HepG2 (cell line): ENCODE measurements around the gene CDC14A. TPM values are rescaled to one million over a fixed set of nuclear protein-coding genes. Genes with fewer than 3 reads are reported as not detected.

ENCODE experiments used
- ATAC-seq: fragments of 200-7000 bp; cut with Tn5 transposase; 3 replicates; pipeline ENCODE4 v1.9.1; 2020; ENCODE audit warnings: mild to moderate bottlenecking, moderate library complexity
- BruUV-seq: library from RNA; stranded (reverse); fragments of 400-500 nt; replicated peaks from 2 replicates; lab custom pipeline; 2021; lab: Mats Ljungman, UMichigan
- CTCF ChIA-PET: fragments of 300-600 bp; formaldehyde crosslinking; extraction: SDS; loops from one replicate; lab custom pipeline; 2021; ENCODE audit warnings: low total read pairs, inconsistent platforms, low intra/inter-chr PET ratio; lab: Yijun Ruan, JAX
- POLR2A ChIA-PET: fragments of 350-600 bp; sonication (Branson Sonifier 250); formaldehyde crosslinking; loops from one replicate; lab custom pipeline; 2020; ENCODE audit warnings: antibody characterized with exemption, inconsistent platforms; lab: Yijun Ruan, JAX
- DNase-seq: peaks from one replicate; pipeline ENCODE4 v3.0.0-alpha.2; 2015; ENCODE audit warnings: low spot score
- FAIRE-seq: peaks from 3 replicates; lab custom pipeline; 2011; peaks lifted over from hg19 to GRCh38; lab: Jason Lieb, UNC
- H2AFZ ChIP-seq: one replicate; pipeline ENCODE4 v1.6.1; 2011; ENCODE audit warnings: low read length, inconsistent platforms
- H3K27ac ChIP-seq: fragments of 300-600 bp; 3 replicates; pipeline ENCODE4 v1.8.0; 2011; ENCODE audit warnings: mixed run types, mild to moderate bottlenecking, mixed read lengths, low read length, inconsistent platforms; ENCODE audit not compliant: insufficient read depth; ENCODE audit errors: extremely low read length
- H3K27me3 ChIP-seq, 2 experiments: fragments of 200-600 bp in 1 of 2; 2 replicates in 1 of 2; 3 replicates in 1 of 2; pipeline versions ENCODE4 v1.6.0 to v1.8.0; 2011; ENCODE audit warnings: low read length in 2 of 2, mild to moderate bottlenecking in 2 of 2, moderate library complexity in 2 of 2, inconsistent platforms in 1 of 2; ENCODE audit not compliant: insufficient read depth in 2 of 2, control insufficient read depth in 1 of 2
- H3K36me3 ChIP-seq, 2 experiments: fragments of 200-600 bp in 1 of 2; replicated peaks in 1 of 2; 2 replicates in 1 of 2; 3 replicates in 1 of 2; pipeline versions ENCODE4 v1.5.1 to v1.8.0; 2011; ENCODE audit warnings: low read length in 2 of 2, inconsistent platforms in 1 of 2; ENCODE audit not compliant: insufficient read depth in 2 of 2, control insufficient read depth in 1 of 2
- H3K4me1 ChIP-seq: 2 replicates; pipeline ENCODE4 v1.5.1; 2012; ENCODE audit warnings: low read length, inconsistent platforms; ENCODE audit not compliant: insufficient read depth
- H3K4me2 ChIP-seq: 2 replicates; pipeline ENCODE4 v1.6.0; 2011; ENCODE audit warnings: low read depth, low read length, inconsistent platforms
- H3K4me3 ChIP-seq, 3 experiments: fragments of 200-600 bp in 1 of 3; sonication (generic), shearing (Covaris generic) in 1 of 3; replicated peaks in 1 of 3; 2 replicates each; pipeline ENCODE4 v1.5.1; 2011 to 2016; ENCODE audit warnings: low read length in 3 of 3, inconsistent platforms in 2 of 3, low read depth in 2 of 3, mild to moderate bottlenecking in 2 of 3, control low read depth in 1 of 3, mixed read lengths in 1 of 3; ENCODE audit not compliant: insufficient read depth in 1 of 3
- H3K79me2 ChIP-seq: one replicate; pipeline ENCODE4 v1.6.1; 2011; ENCODE audit warnings: low read length, inconsistent platforms; ENCODE audit not compliant: insufficient read depth
- H3K9ac ChIP-seq: 2 replicates; pipeline ENCODE4 v1.6.0; 2011; ENCODE audit warnings: mild to moderate bottlenecking, low read depth, low read length, inconsistent platforms; ENCODE audit not compliant: insufficient read depth
- H3K9me3 ChIP-seq: 2 replicates; pipeline ENCODE4 v1.5.1; 2012; ENCODE audit warnings: mild to moderate bottlenecking, low read length
- H4K20me1 ChIP-seq: 2 replicates; pipeline ENCODE4 v1.6.0; 2011; ENCODE audit warnings: inconsistent platforms, mild to moderate bottlenecking, low read length, moderate library complexity; ENCODE audit not compliant: insufficient read depth
- ETV6 ChIP-seq: sonication (generic); formaldehyde crosslinking; conservative IDR thresholded peaks from 2 replicates; pipeline ENCODE4 v1.4.0; 2020; ENCODE audit warnings: missing genetic modification reagents
- FOXA1 ChIP-seq, 2 experiments: fragments of 450-650 bp in 1 of 2; sonication (generic) in 1 of 2; formaldehyde crosslinking in 1 of 2; IDR thresholded peaks; 2 replicates each; pipeline versions ENCODE4 v1.4.0 to v1.6.1; 2016 to 2020; ENCODE audit warnings: missing genetic modification reagents in 1 of 2
- HMGA1 ChIP-seq: sonication (generic); formaldehyde crosslinking; conservative IDR thresholded peaks from 2 replicates; pipeline ENCODE4 v1.4.0; 2020; ENCODE audit warnings: missing genetic modification reagents
- POLR2G ChIP-seq: fragments of 200-400 bp; formaldehyde crosslinking; IDR thresholded peaks from 2 replicates; pipeline ENCODE4 v1.6.1; 2018; ENCODE audit warnings: mild to moderate bottlenecking, low read depth, low read length, moderate library complexity
- SCMH1 ChIP-seq: sonication (generic); formaldehyde crosslinking; IDR thresholded peaks from 2 replicates; pipeline ENCODE4 v1.9.0; 2021; ENCODE audit warnings: missing genetic modification reagents, mild to moderate bottlenecking, borderline replicate concordance
- SRSF1 ChIP-seq: fragments of 200-400 bp; formaldehyde crosslinking; optimal IDR thresholded peaks from 2 replicates; pipeline ENCODE3; 2017; ENCODE audit warnings: mild to moderate bottlenecking, low read depth, low read length, moderate library complexity
- ZBTB21 ChIP-seq: sonication (generic); formaldehyde crosslinking; IDR thresholded peaks from 2 replicates; pipeline ENCODE4 v1.4.0; 2020; ENCODE audit warnings: missing genetic modification reagents
- ZKSCAN8 ChIP-seq: IDR thresholded peaks from 2 replicates; pipeline ENCODE4 v1.6.1; 2016; ENCODE audit warnings: borderline replicate concordance, missing genetic modification reagents, missing compliant biosample characterization
- ZNF121 ChIP-seq: sonication (generic); formaldehyde crosslinking; IDR thresholded peaks from 2 replicates; pipeline ENCODE4 v1.5.0; 2020; ENCODE audit warnings: mild to moderate bottlenecking, missing genetic modification reagents
- ZNF3 ChIP-seq: IDR thresholded peaks from 2 replicates; pipeline ENCODE4 v1.7.0; 2017; ENCODE audit warnings: inconsistent platforms
- ZNF766 ChIP-seq: sonication (generic); formaldehyde crosslinking; IDR thresholded peaks from 2 replicates; pipeline ENCODE4 v1.5.0; 2020; ENCODE audit warnings: missing genetic modification reagents, borderline replicate concordance
- WGBS: methylation state at CpG from one replicate; pipeline ENCODE4 v1.1.6; 2017; ENCODE audit warnings: low lambda C conversion rate; 5-methylcytosine and 5-hydroxymethylcytosine counted together
- in situ Hi-C: cut with HindIII; loops from 2 replicates; pipeline ENCODE4 v1.10.0; 2017; ENCODE audit warnings: low pct_unique_long_range_greater_than_20kb; ENCODE audit not compliant: extremely low pct_ligation_motif_present
- intact Hi-C: fragments of 100-400 bp; cut with micrococcal nuclease; formaldehyde crosslinking; loops from one replicate; pipeline ENCODE4 v1.10.0; 2022; ENCODE audit not compliant: unreplicated experiment
- polyA plus RNA-seq, 8 experiments: library from polyadenylated mRNA; depleted of rRNA in 3 of 8; stranded (reverse) in 7 of 8; unstranded in 1 of 8; fragments of >200 nt; fragmentation: Illumina TruSeq in 4 of 8; extraction: Trizol in 4 of 8; gene quantifications; 2 replicates each; pipeline versions ENCODE4 v1.2.1 to v1.2.3, GENCODE V29; 2011 to 2016; ENCODE audit warnings: low read depth in 4 of 8, missing spikeins in 1 of 8, mixed read lengths in 1 of 8; ENCODE audit not compliant: insufficient read depth in 1 of 8
- total RNA-seq, 5 experiments: library from RNA; depleted of rRNA; stranded (reverse); fragments of >200 nt; fragmentation: Illumina TruSeq; extraction: Trizol; gene quantifications; 2 replicates each; pipeline ENCODE4 v1.2.3, GENCODE V29; 2016; ENCODE audit warnings: low read depth in 1 of 5
- TF ChIP-seq, protein P1 (sequence below): sonication (generic); formaldehyde crosslinking; conservative IDR thresholded peaks from 2 replicates; pipeline ENCODE4 v1.5.0; 2020; ENCODE audit warnings: missing genetic modification reagents
- TF ChIP-seq, protein P2 (sequence below), 2 experiments: fragments of 450-650 bp in 1 of 2; sonication (generic) in 1 of 2; formaldehyde crosslinking in 1 of 2; IDR thresholded peaks; 2 replicates each; pipeline versions ENCODE4 v1.6.1 to v1.8.0; 2016 to 2022; ENCODE audit warnings: antibody characterized with exemption in 1 of 2, mild to moderate bottlenecking in 1 of 2, missing genetic modification reagents in 1 of 2
- TF ChIP-seq, protein P3 (sequence below): sonication (generic); formaldehyde crosslinking; IDR thresholded peaks from 2 replicates; pipeline ENCODE4 v1.4.0; 2020; ENCODE audit warnings: missing genetic modification reagents; ENCODE audit errors: not compliant biosample characterization

The CDC14A gene
- total and polyA plus RNA-seq, 2 of the 13 experiments (the other 11 are each of a cell fraction or from before 2014, with no cell fraction given), result 2.8 to 4.9 TPM

GRCh38 chr1:100363831-100364230 lies 11.5 kb downstream of the CDC14A start:
- Histone ChIP-seq H3K27me3 (no peaks in the 10 kb centered on the region), H3K79me2 (peaks cover 4% of the 10 kb centered on the region), H2AFZ (no peak overlapping the region), H3K36me3 (no peaks in the 10 kb centered on the region), H3K27ac (no peak overlapping the region), H3K4me2 (no peak overlapping the region), H3K9ac (no peak overlapping the region), H3K4me1 (no peaks in the 10 kb centered on the region), H3K9me3 (no peaks in the 10 kb centered on the region), H4K20me1 (no peaks in the 10 kb centered on the region), H3K4me3 (no peak overlapping the region)
- FAIRE-seq, result no peak
- intact Hi-C loops, result no loop called here
- WGBS, result 99% methylated on average over 4 of the region's 4 CpGs
- no peak for DNase-seq
- ChIA-PET POLR2A (no interaction called here), CTCF (no interaction called here)
- BruUV-seq, result no TSS peak
- no peak for ATAC-seq
- in situ Hi-C loops, result no loop called here
- TF ChIP-seq, protein P1, sequence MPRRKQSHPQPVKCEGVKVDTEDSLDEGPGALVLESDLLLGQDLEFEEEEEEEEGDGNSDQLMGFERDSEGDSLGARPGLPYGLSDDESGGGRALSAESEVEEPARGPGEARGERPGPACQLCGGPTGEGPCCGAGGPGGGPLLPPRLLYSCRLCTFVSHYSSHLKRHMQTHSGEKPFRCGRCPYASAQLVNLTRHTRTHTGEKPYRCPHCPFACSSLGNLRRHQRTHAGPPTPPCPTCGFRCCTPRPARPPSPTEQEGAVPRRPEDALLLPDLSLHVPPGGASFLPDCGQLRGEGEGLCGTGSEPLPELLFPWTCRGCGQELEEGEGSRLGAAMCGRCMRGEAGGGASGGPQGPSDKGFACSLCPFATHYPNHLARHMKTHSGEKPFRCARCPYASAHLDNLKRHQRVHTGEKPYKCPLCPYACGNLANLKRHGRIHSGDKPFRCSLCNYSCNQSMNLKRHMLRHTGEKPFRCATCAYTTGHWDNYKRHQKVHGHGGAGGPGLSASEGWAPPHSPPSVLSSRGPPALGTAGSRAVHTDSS (CRISPR knock-in tag), result no peak
- TF ChIP-seq ZBTB21 (no peak), ZNF3 (CRISPR knock-in tag) (no peak), POLR2G (no peak), FOXA1 (IDR thresholded peaks at IDR 0.05) (no peak), FOXA1 (CRISPR knock-in tag; IDR thresholded peaks at IDR 0.05) (no peak), ZNF766 (CRISPR knock-in tag) (no peak), ETV6 (no peak), SRSF1 (no peak), ZNF121 (CRISPR knock-in tag) (no peak), ZKSCAN8 (CRISPR knock-in tag) (no peak), SCMH1 (CRISPR knock-in tag) (no peak), HMGA1 (no peak)
- TF ChIP-seq, protein P2, sequence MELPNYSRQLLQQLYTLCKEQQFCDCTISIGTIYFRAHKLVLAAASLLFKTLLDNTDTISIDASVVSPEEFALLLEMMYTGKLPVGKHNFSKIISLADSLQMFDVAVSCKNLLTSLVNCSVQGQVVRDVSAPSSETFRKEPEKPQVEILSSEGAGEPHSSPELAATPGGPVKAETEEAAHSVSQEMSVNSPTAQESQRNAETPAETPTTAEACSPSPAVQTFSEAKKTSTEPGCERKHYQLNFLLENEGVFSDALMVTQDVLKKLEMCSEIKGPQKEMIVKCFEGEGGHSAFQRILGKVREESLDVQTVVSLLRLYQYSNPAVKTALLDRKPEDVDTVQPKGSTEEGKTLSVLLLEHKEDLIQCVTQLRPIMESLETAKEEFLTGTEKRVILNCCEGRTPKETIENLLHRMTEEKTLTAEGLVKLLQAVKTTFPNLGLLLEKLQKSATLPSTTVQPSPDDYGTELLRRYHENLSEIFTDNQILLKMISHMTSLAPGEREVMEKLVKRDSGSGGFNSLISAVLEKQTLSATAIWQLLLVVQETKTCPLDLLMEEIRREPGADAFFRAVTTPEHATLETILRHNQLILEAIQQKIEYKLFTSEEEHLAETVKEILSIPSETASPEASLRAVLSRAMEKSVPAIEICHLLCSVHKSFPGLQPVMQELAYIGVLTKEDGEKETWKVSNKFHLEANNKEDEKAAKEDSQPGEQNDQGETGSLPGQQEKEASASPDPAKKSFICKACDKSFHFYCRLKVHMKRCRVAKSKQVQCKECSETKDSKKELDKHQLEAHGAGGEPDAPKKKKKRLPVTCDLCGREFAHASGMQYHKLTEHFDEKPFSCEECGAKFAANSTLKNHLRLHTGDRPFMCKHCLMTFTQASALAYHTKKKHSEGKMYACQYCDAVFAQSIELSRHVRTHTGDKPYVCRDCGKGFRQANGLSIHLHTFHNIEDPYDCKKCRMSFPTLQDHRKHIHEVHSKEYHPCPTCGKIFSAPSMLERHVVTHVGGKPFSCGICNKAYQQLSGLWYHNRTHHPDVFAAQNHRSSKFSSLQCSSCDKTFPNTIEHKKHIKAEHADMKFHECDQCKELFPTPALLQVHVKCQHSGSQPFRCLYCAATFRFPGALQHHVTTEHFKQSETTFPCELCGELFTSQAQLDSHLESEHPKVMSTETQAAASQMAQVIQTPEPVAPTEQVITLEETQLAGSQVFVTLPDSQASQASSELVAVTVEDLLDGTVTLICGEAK (IDR thresholded peaks at IDR 0.05), result no peak
- TF ChIP-seq, protein P2 (CRISPR knock-in tag; IDR thresholded peaks at IDR 0.05), result no peak
- TF ChIP-seq, protein P3, sequence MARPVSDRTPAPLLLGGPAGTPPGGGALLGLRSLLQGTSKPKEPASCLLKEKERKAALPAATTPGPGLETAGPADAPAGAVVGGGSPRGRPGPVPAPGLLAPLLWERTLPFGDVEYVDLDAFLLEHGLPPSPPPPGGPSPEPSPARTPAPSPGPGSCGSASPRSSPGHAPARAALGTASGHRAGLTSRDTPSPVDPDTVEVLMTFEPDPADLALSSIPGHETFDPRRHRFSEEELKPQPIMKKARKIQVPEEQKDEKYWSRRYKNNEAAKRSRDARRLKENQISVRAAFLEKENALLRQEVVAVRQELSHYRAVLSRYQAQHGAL (CRISPR knock-in tag), result no peak
